NCI-H1694 (cell line): ENCODE measurements around the gene CASKIN1.

Source experiments
- DNase-seq: peaks from one replicate; lab custom pipeline; 2025; lab: John Stamatoyannopoulos, UW

Gene CASKIN1

DNA sequence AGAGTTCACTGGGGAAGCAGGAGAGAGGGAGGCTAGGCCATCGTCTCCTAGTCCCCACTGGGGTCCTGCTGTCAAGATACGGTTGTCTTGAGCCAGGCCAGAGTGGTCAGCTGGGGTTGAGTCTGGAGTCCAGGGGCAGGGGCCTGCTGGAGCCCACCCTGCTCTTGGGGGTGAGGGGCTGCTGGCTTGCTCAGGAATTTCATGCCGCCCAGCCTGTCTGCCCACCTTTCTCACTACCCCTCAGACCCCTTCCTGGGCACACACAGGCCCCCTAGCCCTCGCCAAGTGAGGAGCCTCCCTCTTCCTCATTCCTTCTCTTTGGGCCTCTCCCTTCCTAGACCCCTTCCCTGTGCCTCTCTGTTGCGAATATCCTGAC is 39.6 kb downstream of the CASKIN1 start:
- no peak for DNase-seq

GRCh38 chr16:2155977-2156848 is 40.2 kb downstream of the CASKIN1 start:
- DNase-seq: no peak

GRCh38 chr16:2155091-2155950 is 41.1 kb downstream of the CASKIN1 start, which contains the start of gene TRAF7:
TRAF7 (plus strand) TSS chr16:2155782; CDS start chr16:2163921, 8,139 bp downstream.
- peak; percentile 99 for DNase-seq

DNA sequence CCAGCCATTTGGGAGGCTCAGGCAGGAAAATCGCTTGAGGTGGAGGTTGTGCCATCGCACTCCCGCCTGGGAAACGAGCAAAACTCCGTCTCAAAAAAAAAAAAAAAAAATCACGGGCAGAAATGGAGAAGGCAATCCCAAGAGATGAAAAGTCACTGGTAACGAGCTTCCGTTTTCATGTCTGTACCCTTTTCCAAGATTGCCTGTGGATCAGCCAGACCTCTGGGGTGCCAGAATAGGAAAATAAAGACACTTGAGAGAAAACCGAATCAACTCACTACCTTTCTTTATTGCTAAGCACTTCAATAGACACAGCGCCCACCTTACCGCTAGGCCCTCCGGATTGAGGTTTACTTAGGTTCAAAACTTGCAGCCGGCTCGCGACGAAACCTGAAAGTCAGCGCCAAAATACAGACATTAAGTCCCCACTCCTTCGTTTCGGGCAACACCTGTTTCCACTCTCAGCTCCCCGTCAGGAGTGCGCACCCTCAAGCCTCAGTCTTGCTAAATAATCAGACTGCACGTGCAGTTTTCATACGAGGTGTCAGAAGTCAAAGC is 41.8 kb downstream of the CASKIN1 start:
- no peak for DNase-seq

DNA sequence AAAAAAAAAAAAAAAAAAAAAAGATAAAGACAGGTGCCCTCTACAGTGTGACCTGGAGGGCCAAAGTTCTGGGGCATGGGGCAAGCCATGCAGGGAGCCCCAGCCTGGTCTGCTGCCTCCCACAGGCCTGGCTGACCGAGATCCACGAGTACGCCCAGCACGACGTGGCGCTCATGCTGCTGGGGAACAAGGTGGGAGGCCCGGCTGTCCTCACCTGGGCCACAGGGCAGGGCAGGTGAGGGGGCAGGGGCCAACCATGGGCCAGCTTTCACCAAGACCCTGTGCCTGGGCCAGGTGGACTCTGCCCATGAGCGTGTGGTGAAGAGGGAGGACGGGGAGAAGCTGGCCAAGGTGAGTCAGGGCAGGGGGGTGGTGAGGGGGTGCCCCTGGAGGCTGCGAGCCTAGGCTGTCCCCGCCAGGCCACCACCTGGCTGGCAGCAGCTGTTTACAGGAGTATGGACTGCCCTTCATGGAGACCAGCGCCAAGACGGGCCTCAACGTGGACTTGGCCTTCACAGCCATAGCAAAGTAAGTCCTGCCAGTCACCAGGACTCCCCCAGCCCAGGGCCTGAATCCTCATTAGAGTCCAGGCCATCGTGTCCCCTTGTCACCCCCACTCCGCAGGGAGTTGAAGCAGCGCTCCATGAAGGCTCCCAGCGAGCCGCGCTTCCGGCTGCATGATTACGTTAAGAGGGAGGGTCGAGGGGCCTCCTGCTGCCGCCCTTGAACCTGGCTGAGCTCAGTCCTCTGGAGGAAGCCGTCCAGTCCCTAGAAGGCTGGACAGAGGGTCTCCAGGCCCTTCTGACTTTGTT is 43.5 kb downstream of the CASKIN1 start:
- DNase-seq: no peak

DNA sequence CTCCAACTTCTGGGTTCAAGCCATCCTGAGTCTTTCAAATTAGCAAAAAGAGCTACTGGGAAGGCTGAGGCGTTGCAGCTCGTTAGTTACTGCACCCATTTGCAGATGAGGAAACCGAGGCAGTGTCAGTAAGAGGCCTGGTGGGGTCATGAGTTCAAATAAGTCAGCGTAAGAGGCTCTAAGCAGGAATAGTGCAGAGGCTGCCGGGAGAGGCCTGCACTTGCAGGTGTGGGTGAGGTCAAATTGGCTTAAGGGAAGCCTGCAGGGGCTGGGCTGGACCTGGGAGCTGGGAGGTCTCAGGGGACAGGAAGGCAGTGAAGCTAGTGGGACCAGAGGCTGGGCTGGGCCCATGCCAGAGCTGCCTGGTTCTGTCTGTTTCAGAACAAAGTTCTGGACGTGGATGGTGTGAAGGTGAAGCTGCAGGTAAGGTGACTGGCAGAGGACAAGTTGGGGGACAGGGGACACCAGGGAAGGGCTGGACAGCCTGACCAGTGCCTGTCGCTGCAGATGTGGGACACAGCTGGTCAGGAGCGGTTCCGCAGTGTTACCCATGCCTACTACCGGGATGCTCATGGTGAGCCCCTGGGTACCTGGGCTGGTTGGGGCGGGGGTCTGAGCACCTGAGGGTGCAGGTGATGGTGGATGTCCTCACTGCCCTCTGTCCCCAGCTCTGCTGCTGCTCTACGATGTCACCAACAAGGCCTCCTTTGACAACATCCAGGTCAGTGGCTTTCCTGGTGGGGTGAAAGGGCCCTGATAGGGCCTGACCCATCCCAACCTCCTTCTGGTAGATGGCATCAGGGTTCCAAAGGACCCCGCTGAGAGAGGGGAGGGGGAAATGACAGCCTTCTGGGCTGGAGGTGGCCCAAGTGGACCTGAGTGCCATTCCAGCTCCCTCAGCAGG is 45.0 kb downstream of the CASKIN1 start:
- no peak for DNase-seq

DNA sequence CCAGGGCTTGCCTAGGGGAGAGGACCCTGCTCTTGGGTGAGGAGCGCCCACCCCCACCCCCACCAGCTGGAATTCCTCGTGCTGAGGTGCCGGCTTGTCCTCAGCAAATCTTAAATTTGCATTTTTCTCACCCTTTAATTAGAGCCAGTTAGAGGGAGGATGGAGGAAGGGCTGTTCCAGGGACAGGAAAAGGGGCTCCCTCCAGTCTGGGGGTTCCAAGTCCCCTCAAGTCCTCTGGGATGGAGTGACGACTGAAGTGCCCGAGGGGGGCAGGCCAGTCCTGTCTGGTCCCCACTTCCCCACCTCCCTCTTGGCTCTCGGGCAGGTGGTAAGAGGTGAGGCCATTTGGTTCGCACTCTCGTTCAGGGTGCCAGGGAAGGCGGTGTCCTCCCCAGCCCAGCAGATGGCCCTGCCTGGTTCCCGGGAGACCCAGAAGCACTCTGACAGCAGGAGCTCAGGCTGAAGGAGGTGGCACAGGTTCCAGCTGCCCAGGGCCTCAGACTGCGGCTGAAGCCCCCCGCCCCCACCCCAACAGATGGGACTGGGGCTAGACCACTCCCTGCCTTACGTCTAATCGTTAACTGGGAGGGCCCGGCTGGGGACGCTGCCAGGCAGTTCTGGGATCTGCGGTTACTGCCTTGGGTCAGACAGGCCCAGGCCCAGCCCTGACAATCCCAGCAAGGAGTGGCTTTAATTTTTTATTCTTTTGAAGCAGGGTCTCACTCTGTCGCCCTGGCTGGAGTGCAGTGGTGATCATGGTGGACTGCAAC is 45.8 kb downstream of the CASKIN1 start:
- DNase-seq: peak; percentile 89

DNA sequence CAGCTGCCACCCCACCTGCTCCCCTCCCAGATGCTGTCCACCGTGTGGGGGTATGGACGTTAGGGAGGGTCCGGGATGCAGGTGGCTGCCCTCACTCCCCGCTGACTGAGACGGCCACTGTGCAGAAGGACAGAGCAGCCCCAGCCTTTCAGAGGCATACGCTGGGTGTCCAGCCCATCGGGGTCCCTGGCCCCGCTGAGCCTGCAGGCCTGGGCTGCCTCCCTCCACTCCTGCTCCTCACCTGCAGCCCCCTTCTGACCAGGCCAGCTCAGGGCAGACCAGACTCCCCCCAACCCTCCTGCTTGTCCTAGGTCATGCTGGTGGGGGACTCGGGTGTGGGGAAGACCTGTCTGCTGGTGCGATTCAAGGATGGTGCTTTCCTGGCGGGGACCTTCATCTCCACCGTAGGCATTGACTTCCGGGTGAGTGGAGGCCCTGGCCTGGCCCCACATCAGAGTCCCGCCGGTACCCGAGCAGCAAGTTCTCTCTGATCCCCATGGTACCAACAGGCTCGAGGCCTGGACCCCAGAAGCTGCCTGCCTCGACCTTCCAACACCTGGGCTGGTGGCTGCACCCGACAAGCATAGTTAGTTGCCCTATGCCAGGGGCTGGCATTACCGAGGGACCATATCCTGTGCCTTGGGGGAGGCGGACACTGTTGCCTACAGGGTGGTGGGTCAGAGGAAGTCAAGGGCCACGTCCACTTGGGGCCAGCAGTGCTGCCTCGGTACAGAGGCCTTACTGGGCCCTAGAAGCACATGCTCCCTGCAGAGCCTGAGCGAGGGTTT is 46.6 kb downstream of the CASKIN1 start:
- no peak for DNase-seq

DNA sequence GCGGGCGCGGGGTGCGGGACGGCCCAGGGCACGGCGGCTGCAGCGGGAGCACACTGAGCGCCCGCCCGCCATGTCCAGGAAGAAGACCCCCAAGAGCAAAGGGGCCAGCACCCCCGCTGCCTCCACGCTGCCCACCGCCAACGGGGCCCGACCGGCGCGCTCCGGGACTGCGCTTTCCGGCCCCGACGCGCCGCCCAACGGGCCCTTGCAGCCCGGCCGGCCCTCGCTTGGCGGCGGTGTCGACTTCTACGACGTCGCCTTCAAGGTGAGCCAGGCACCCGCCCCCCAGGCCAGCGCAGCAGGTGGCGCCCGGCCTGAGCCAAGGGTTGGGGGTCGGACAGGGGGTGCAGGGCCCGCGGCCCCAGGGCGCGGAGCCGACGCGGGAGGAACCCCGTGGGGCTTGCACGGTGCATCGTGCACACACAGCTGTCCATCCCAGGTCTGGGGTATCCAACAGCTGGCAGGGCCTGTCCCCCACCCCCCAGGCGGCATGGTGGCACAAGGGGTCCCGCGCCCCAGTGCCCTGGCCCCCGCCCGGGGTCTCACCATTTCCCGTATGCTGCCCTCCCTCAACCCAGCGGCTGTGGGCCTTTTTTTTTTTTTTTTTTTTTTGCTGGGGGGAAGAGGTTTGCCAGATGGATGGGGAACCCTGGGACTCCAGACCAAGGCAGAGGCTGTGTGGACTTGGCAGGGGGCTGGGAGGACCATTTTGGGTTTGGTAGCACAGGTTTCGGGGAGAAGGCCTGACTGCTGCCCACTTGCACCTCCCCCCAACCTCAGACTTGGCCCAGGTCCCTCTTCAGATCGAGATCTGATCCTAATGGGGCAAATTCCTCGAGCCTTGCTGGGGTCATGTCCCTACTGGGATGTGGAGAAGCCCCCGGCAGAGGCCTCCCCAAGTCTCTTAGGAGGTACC is 47.4 kb downstream of the CASKIN1 start:
- no peak for DNase-seq

DNA sequence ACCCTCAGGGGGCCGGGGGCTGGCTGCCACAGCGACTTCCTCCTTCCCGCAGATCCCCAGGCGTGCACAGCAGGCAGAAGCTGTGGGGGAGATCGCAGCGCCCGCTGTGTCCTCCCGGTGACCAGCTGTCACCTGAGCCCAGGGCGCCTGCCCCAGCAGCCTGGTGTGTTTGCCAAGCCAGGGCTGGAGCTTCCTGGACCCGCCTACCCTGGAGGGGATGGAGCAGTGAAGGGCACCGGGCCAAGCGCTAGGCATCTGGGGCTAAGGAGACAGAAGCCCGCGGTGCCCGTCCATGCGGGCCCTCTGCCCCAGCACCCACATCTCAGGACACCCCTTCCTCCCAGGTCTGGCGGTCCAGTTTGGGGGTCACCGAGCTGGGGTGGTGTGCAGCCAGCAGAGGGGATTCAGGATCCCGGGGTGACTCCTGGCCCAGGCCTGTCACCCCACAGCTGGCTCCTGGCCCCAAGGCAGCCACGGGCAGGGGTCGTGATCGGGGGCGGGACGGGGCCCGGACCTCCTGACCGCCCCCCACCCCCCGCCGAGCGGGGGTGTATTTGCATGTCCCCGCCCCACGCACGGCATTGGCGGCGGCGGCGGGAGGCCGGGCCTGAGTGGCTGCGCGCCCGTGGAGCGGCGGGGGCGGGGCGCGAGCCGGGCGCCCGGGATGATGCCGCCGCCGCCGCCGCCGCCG is 48.3 kb downstream of the CASKIN1 start, which contains the start of gene RAB26:
TSS of gene RAB26 (plus strand) at position 645 of the 691 bp plus-strand sequence. CDS start 159 bp downstream, outside the sequence.
- peak; percentile 75 for DNase-seq

DNA sequence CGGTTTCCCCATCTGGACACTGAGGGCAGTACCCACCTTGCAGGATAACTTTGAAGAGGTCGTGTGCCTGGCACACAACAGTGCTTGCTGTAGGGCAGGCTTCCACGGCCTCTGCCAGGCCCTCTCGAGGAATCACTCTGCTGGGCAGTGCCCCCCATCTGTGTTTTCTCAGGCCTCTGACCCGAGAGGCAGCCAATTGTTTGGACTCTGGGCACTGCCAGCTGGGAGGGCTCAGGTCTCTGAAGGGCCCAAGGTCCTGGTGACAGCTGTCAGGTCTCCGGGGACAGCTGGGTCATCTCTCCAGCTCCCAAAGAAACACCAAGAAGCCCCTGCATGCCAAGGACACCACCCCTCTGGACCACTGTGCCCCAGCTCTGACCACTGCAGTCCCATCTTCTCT is 49.0 kb downstream of the CASKIN1 start:
- no peak for DNase-seq

- DNase-seq: no peak
Measured at GRCh38 chr16:2145843-2146242, 50.6 kb downstream of the CASKIN1 start.

DNA sequence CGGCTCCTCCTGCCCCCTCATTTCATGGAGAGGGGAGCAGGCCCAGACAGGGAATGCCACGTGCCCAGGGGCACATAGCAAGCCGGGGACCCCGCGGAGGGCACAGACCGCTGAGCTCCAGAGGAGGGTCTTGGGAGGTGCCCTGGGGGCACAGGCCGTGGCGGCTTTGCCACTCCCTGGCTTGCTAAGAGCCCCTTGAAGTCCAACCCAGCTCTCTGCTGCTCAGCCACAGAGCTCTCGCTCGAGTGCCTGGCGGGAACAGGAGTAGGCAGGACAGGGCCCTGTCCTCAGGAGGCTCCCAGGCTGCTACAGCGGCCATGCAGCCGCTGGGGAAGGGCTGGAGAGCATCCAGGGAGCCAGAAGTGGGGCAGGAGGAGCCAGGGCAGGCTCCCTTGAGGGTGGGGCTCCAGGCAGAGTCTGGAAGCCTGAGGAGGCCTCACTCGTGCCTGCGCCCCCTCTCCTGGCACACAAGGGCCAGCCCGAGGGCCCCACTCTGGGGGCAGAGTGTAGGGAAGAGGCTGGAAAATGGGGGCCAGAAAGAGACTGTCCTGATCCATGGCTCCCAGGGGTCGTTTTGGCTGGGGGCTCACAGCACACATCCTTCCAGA is 52.4 kb downstream of the CASKIN1 start:
- no peak for DNase-seq

DNA sequence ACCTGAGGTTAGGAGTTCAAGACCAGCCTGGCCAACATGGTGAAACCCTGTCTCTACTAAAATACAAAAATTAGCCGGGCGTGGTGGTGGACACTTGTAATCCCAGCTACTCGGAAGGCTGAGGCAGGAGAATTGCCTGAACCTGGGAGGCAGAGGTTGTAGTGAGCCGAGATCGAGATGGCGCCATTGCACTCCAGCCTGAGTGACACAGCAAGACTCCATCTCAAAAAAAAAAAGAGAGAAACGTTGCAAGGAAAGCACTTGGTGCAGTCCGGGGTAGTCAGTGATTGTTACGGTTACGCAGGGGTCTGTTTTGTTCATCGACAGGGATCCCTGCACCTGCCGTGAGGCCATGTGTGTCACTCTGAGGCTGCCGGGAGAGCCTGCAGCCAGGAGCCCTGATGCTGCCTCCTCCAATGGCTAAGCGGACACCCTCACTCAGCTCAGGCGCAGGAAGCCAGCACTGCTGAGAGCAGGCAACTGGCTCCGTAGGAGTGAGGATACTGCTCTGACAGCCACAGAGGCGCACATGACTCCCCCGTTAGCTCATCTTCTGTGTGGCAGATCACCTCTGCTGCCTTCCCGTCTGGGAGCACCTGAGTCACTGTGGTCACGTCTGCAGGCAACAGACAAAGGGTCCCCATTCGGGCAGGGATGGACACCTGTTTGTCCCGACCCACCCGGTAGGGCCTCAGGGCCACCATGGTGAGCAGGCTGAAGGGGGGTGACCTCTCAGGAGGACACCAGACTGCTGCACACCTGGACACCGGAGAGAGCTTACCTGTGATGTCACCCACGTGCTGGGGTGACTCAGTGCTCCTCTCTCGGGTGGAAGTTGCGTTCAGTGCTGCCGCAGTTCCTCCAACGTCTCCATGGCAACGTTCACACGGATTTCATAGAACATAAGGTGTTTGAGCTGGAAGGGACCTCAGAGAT is 53.2 kb downstream of the CASKIN1 start:
- DNase-seq: no peak

DNA sequence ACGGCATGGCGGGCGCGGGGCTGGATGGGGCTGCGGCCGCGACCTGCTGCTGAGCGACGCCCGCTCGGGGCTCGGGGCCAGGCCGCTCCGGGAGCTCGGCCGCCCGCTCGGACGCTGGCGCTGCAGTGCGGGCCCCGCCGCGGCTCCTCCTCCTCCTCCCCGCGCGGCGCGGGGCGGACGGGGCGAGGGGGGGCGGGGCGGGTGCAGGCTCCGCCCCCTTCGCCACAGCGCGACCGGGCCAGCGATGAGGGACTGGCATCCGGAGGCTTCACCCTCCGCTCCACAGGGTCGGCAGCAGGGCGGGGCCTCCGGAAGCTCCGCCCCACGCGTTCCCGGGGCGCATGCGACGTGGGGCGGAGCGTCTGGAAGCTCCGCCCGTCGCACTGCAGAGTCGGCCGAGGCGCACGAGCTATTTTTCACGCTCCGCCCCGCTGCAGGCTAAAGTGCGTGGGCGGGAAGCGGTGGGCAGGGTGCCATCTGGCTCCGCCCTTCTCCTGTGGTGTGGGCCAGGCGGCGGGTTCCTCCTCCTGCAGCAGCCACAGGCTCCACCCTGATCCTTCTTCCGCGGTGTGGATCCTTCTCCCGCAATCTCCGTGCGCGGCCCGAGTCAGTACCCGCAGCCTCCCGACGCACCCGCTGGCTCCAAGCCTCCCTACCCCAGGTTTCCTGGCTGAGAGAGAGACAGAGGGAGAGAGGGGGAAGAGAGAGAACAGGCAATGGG is 60.5 kb downstream of the CASKIN1 start, which contains the start of gene PKD1:
TSS of gene PKD1 (minus strand) at position 129 of the 721 bp plus-strand sequence. CDS start 209 bp downstream, outside the sequence.
- peak; percentile 46 for DNase-seq
